ENCODE results near the gene MAPK7.
"Not testable (repeated sequence)": the region's sequence is repeated elsewhere in the genome, so short reads cannot be mapped to it uniquely, and the experiment has no call there.

- not testable (repeated sequence) for TF ChIP-seq CTCF (conservative IDR thresholded peaks at IDR 0.05; ENCODE audit: low read depth, low read length); MAFK (IDR thresholded peaks at IDR 0.05; ENCODE audit: low read depth, low read length); POLR2A (IDR thresholded peaks at IDR 0.05; ENCODE audit: low read depth, low read length); CHD1 (IDR thresholded peaks at IDR 0.05; ENCODE audit: low read depth, low read length); RCOR1 (IDR thresholded peaks at IDR 0.05; ENCODE audit: insufficient replicate concordance, low read length); RFX5 (IDR thresholded peaks at IDR 0.05; ENCODE audit: low read depth, low read length); USF2 (IDR thresholded peaks at IDR 0.05; ENCODE audit: low read depth, low read length); MXI1 (IDR thresholded peaks at IDR 0.05; ENCODE audit: borderline replicate concordance, low read depth, low read length); RAD21 (IDR thresholded peaks at IDR 0.05; ENCODE audit: low read length); BHLHE40 (IDR thresholded peaks at IDR 0.05; ENCODE audit: low read depth, low read length); NFE2L2 (IDR thresholded peaks at IDR 0.05; ENCODE audit: low read depth, low read length); MAZ (IDR thresholded peaks at IDR 0.05; ENCODE audit: borderline replicate concordance, low read depth, low read length); SMC3 (IDR thresholded peaks at IDR 0.05; ENCODE audit: low read depth, low read length); FOS (IDR thresholded peaks at IDR 0.05; ENCODE audit: low read depth, low read length)
These were observed 24.9 kb upstream of the MAPK7 start for GRCh38 chr17:19353401-19353800.

Measured in IMR-90 (cell line).